Activated naive CD4-positive, alpha-beta T cell treated with anti-CD3 and anti-CD28 coated beads, Interleukin-2, amount 10 ng/mL, durations not matched to agents 5 hours and 36 hours (primary cell): Measurements from ENCODE around the gene KRTAP4-12. TPM values are rescaled to one million over a fixed set of nuclear protein-coding genes. Genes with fewer than 3 reads are reported as not detected.

Experiments
- total RNA-seq, 2 experiments: library from RNA; stranded (reverse); gene quantifications; one replicate each; pipeline ENCODE4 v1.2.3, GENCODE V29; 2021

The KRTAP4-12 gene
- not detected for total RNA-seq

GRCh38 chr17:41123991-41124371 is at the start of gene KRTAP4-12:
KRTAP4-12 (minus strand) TSS chr17:41124182; CDS start chr17:41124122, 60 bp downstream.

GRCh38 chr17:41168121-41168520 is 44.1 kb upstream of the KRTAP4-12 start, which contains the start of gene KRTAP4-3:
KRTAP4-3 (minus strand) TSS chr17:41168221; CDS start chr17:41168172, 49 bp downstream.

DNA sequence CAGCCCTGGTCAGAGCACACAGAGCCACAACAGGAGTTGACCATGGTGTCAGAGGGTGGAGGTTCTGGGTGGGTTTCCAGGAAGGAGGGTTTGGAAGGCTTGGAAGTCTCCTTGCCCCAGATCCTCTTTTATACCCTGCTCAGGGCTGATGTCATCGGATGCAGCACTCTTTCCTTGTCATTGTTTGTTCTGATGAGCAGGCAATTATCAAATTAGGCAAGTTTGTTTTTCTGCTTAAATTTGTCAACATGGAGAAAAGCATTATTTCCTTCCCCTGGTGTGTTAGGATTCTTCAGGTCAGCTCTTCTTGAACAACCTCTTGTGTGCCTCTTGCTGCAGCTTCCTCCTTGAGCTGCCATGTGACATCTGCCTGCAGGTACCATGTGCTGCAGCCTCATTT is 36.7 kb upstream of the KRTAP4-12 start, which contains the start of gene KRTAP4-4:
KRTAP4-4 (minus strand) TSS at position 101 of the 400 bp plus-strand sequence; CDS start at position 44, 57 bp downstream.

DNA sequence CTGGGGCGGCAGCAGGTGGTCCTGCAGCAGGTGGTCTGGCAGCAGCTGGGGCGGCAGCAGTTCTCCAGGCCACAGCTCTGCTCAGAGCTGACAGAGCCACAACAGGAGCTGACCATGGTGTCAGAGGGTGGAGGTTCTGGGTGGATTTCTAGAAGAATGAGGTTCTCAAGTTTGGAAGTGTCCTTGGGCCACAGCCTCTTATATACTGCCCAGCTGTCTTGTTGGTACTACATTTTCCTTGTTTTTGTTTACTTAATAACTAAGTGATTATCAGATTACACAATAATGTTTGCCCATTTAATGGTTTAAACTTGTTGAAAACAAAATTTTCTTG is 25.6 kb upstream of the KRTAP4-12 start, which contains the start of gene KRTAP4-5:
KRTAP4-5 (minus strand) TSS at position 174 of the 334 bp plus-strand sequence; CDS start at position 116, 58 bp downstream.

GRCh38 chr17:41140360-41141131 is 16.6 kb upstream of the KRTAP4-12 start, which contains the start of gene KRTAP4-6:
KRTAP4-6 (minus strand) TSS chr17:41140544; CDS start chr17:41140487, 57 bp downstream.

GRCh38 chr17:41117846-41118386 is 6.1 kb downstream of the KRTAP4-12 start, which contains the start of gene KRTAP4-11:
KRTAP4-11 (minus strand) TSS chr17:41118373; CDS start chr17:41118315, 58 bp downstream.

GRCh38 chr17:41105347-41105746 is 18.6 kb downstream of the KRTAP4-12 start, which contains the start of gene KRTAP4-9:
KRTAP4-9 (plus strand) TSS chr17:41105389; CDS start chr17:41105389, 0 bp downstream.

DNA sequence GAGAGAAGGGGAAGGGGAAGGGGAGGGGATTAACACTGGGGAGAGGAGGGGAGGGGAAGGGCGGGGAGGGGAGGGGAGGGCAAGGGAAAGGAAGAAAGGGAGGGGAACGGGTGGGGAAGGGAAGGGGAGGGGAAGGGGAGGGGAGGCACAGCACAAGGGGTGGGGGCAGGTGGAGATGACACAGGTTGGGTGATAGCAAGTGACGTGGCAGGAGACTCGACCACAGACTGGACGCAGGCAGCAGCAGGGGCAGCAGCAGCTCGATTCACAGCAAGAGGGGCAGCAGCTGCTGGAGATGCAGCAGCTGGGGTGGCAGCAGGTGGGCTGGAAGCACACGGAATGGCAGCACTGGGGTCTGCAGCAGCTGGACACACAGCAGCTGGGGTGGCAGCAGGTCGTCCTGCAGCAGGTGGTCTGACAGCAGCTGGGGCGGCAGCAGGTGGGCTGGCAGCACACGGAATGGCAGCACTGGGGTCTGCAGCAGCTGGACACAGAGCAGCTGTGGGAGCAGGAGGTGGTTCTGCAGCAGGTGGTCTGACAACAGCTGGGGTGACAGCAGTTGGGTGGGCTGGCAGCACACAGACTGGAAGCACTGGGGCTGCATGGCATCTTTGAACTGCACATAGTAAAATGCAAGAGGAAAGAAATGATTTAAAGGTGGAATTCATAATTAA is 22.3 kb downstream of the KRTAP4-12 start, which contains the start of gene KRTAP4-16:
KRTAP4-16 (minus strand) TSS at position 624 of the 674 bp plus-strand sequence; CDS start at position 624, 0 bp downstream.

DNA sequence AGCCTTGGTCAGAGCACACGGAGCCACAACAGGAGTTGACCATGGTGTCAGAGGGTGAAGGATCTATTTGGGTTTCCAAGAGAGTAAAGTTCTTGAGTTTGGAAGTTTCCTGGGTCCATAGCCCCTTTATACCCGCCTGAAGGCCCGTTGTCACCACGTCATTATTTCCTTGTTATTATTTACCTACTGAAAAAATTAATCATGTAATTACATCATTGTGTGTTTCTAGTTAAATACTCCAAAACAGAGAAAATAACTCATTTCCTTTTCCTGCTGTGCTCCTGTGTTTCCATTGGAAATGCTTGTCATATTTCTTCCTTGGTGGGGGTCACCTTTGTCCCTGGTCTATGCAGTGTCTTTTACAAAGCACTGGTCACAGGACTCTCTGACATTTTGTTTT is 25.9 kb downstream of the KRTAP4-12 start, which contains the start of gene KRTAP4-8:
KRTAP4-8 (minus strand) TSS at position 101 of the 400 bp plus-strand sequence; CDS start at position 43, 58 bp downstream.

DNA sequence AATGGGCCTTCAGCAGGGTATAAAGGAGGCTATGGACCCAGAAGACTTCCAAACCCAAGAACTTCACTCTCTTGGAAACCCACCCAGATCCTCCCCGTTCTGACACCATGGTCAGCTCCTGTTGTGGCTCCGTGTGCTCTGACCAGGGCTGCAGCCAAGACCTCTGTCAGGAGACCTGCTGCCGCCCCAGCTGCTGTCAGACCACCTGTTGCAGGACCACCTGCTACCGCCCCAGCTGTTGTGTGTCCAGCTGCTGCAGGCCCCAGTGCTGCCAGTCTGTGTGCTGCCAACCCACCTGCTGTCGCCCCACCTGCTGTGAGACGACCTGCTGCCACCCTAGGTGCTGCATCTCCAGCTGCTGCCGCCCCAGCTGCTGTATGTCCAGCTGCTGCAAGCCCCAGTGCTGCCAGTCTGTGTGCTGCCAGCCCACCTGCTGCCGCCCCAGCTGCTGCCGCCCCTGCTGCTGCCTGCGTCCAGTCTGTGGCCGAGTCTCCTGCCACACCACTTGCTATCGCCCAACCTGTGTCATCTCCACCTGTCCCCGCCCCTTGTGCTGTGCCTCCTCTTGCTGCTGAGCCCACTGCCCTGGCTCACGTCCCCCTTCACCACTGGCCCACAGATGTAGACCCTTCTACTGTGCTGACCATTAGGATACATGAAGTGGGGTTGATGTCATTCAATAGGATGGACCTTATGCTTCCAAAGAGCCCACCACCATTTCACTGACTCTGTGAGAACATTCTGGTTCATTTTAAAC is 39.7 kb downstream of the KRTAP4-12 start, which contains the start of gene KRTAP4-7:
KRTAP4-7 (plus strand) TSS at position 51 of the 757 bp plus-strand sequence; CDS start at position 108, 57 bp downstream.

Other genes starting within 250 kb of the KRTAP4-12 start
- gene KRT20, start 238.9 kb downstream of the KRTAP4-12 start, total RNA-seq = not detected
- not detected for gene KRT23, start 186.5 kb downstream of the KRTAP4-12 start, total RNA-seq
- not detected for gene KRT39, start 157.2 kb downstream of the KRTAP4-12 start, total RNA-seq
- gene KRT40, start 139.9 kb downstream of the KRTAP4-12 start, total RNA-seq = not detected
- not detected for gene KRTAP3-3, start 130.0 kb downstream of the KRTAP4-12 start, total RNA-seq
- gene KRTAP3-2, start 124.3 kb downstream of the KRTAP4-12 start, total RNA-seq = not detected
- not detected for gene KRTAP3-1, start 115.1 kb downstream of the KRTAP4-12 start, total RNA-seq
- gene KRTAP1-5, start 97.0 kb downstream of the KRTAP4-12 start, total RNA-seq = not detected
- gene KRTAP1-4, start 94.0 kb downstream of the KRTAP4-12 start, total RNA-seq = not detected
- gene KRTAP1-3, start 89.3 kb downstream of the KRTAP4-12 start, total RNA-seq = not detected
- not detected for gene KRTAP1-1, start 82.7 kb downstream of the KRTAP4-12 start, total RNA-seq
- not detected for gene KRTAP2-1, start 76.9 kb downstream of the KRTAP4-12 start, total RNA-seq
- gene KRTAP2-2, start 69.0 kb downstream of the KRTAP4-12 start, total RNA-seq = not detected
- gene KRTAP2-3, start 64.1 kb downstream of the KRTAP4-12 start, total RNA-seq = not detected
- not detected for gene KRTAP2-4, start 58.3 kb downstream of the KRTAP4-12 start, total RNA-seq
- not detected for gene KRTAP4-7, start 40.0 kb downstream of the KRTAP4-12 start, total RNA-seq
- gene KRTAP4-8, start 26.0 kb downstream of the KRTAP4-12 start, total RNA-seq = not detected
- not detected for gene KRTAP4-16, start 22.0 kb downstream of the KRTAP4-12 start, total RNA-seq
- gene KRTAP4-9, start 18.8 kb downstream of the KRTAP4-12 start, total RNA-seq = not detected
- not detected for gene KRTAP4-11, start 5.8 kb downstream of the KRTAP4-12 start, total RNA-seq
- gene KRTAP4-6, start 16.4 kb upstream of the KRTAP4-12 start, total RNA-seq = not detected
- not detected for gene KRTAP4-5, start 25.6 kb upstream of the KRTAP4-12 start, total RNA-seq
- not detected for gene KRTAP4-4, start 36.6 kb upstream of the KRTAP4-12 start, total RNA-seq
- gene KRTAP4-3, start 44.0 kb upstream of the KRTAP4-12 start, total RNA-seq = not detected
- not detected for gene KRTAP4-2, start 54.0 kb upstream of the KRTAP4-12 start, total RNA-seq
- not detected for gene KRTAP4-1, start 60.7 kb upstream of the KRTAP4-12 start, total RNA-seq
- gene KRTAP9-1, start 65.7 kb upstream of the KRTAP4-12 start, total RNA-seq = not detected
- gene KRTAP9-2, start 102.5 kb upstream of the KRTAP4-12 start, total RNA-seq = not detected
- not detected for gene KRTAP9-3, start 108.3 kb upstream of the KRTAP4-12 start, total RNA-seq
- not detected for gene KRTAP9-8, start 113.8 kb upstream of the KRTAP4-12 start, total RNA-seq
- gene KRTAP9-4, start 125.5 kb upstream of the KRTAP4-12 start, total RNA-seq = not detected
- not detected for gene KRTAP9-9, start 131.2 kb upstream of the KRTAP4-12 start, total RNA-seq
- not detected for gene KRTAP9-6, start 141.2 kb upstream of the KRTAP4-12 start, total RNA-seq
- not detected for gene KRTAP9-7, start 151.5 kb upstream of the KRTAP4-12 start, total RNA-seq
- under 1 TPM in 1 of 2 experiments, not detected in 1; 0.20 TPM for gene KRTAP29-1, start 178.7 kb upstream of the KRTAP4-12 start, total RNA-seq
- gene KRTAP16-1, start 185.1 kb upstream of the KRTAP4-12 start, total RNA-seq = under 1 TPM in 1 of 2 experiments, not detected in 1; 0.14 TPM
- gene KRTAP17-1, start 191.5 kb upstream of the KRTAP4-12 start, total RNA-seq = not detected
- gene KRT33A, start 226.6 kb upstream of the KRTAP4-12 start, total RNA-seq = not detected
- not detected for gene KRT33B, start 245.6 kb upstream of the KRTAP4-12 start, total RNA-seq